ENCODE data around the gene FAM168B.

Gene FAM168B

DNA sequence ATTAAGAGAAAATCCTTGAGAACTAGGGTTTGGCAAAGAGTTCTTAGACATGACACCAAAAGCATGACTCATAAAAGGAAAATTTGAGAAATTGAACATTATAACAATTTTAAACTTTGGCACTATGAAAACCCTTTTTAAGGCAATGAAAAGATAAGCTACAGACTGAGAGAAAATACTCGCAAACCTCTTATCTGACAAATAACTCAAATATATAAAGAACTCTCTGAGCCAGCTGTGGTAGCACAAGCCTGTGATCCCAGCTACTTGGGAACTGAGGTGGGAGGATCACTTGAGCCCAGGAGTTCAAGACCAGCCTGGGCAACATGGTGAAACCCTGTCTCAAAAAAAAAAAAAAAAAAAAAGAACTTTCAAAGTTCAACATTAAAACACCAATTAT, 70.5 kb downstream of the FAM168B start:
- no peak for DNase-seq (ENCODE audit: low spot score)

DNA sequence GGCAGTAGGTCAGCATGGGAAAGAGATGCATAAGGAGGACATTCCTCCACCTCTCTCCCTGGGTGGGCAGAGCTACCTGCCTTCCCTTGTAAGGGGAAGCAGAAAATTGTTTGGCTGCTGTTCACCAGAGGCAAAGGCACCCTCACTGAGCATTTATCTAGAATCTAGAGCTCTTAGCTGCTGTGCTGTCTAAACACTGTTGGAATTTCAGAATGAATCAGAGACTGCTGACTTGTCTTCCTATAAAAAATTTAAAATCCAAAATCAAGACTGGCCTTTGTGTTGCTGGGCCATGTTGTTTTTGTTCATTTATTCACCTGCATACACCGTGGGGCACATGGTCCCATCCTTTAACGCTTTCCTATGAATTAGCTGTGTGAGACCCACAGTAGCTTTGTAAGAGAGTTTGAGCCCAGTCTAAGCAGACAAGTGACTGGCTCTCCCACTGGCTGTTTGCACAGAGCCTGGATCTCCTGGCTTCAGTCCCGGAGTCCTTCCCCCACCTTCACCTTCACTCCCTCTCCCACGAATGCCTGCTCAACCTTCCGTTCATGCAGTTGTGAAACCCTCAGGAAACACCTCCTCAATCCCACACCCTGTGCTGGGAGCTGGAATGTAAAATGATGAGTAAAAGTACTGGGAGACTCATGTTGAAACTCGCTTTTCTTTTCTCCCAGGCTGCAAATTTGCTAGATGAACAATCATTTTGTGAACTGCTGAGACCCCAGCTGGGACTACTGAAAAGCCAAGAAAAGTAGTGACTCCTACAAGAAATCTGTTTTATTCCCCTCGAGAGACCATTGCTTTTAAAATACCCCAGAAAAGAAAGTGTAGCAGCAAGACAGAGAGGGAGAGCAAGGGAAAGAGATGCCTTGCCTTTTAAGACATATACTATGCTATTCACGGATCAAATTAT, 76.2 kb downstream of the FAM168B start:
- DNase-seq (ENCODE audit: low spot score) = no peak

DNA sequence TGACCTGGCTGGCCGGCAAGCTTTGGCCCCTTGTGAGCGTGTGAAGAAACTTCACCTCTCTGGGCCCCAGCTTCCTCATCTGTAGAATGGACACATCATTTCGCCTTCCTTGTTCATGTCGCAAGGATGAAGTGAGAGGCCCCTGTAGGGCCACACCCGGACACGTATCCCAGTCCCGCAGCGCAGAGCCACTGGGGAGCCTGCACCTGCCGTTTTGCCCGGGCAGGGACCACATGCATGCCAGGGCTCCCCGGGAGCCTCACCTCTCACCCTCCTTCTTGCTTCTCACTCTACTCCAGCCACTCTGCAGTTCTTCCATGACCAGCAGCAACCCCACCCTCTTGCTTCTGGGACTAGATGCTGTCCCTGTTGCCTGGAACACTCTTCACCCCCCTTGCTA, 77.5 kb downstream of the FAM168B start:
- no peak for DNase-seq (ENCODE audit: low spot score)

DNA sequence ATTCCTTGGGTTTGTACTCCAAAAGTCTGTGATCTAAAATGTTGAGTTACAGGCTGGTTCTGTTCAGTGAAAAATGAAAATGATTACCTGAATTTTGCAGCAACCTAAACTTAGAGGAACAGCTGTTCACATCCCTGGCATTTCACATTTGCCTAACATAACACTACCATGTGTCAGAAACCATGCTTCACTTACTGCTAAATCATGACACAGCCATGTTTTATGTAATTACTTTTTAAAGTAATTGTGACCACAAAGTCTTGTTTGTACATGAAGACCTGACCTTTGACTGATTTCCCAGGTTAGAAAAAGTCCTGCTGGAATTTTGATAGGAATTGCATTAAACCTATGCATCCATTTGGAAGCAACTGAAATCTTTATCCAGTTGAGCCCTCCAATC, 79.1 kb downstream of the FAM168B start:
- no peak for DNase-seq (ENCODE audit: low spot score)

DNA sequence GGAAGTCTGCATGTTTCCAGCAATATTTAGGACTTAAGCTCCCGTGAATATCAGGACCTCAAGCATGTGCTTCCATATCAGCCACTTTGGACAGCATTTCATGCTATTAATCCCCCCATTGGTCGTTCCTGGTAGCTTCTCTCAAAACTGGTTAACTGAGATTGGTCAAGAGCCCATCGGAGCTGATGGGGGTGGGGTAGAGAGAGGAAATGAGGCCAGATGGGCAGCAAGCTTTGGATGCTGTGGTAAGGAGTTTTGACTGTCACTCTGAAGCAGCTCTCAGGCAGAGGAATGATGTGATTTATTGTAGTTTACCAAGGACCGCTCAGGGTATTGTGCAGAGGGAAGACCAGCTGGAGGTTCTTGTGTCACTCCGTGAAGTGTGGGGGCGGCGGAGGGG, 81.8 kb downstream of the FAM168B start:
- DNase-seq (ENCODE audit: low spot score) = no peak

DNA sequence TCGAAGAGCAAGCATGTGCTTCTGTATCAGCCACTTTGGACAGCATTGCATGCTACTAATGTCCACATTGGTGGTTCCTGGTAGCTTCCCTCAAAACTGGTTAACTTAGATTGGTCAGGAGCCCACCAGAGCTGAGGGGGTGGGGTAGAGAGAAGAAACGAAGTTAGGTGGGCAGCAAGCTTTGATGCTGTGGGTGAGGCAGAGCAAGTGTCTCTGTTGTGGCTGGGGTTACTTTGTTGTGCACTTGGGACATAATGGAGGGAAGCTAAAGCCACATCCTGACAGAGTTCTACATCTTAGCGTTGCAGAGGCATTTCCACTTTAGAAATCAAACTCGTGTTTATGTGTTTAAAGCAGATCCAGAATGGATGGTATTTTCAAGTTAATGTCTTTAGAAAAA, 82.7 kb downstream of the FAM168B start:
- DNase-seq (ENCODE audit: low spot score) = no peak

DNA sequence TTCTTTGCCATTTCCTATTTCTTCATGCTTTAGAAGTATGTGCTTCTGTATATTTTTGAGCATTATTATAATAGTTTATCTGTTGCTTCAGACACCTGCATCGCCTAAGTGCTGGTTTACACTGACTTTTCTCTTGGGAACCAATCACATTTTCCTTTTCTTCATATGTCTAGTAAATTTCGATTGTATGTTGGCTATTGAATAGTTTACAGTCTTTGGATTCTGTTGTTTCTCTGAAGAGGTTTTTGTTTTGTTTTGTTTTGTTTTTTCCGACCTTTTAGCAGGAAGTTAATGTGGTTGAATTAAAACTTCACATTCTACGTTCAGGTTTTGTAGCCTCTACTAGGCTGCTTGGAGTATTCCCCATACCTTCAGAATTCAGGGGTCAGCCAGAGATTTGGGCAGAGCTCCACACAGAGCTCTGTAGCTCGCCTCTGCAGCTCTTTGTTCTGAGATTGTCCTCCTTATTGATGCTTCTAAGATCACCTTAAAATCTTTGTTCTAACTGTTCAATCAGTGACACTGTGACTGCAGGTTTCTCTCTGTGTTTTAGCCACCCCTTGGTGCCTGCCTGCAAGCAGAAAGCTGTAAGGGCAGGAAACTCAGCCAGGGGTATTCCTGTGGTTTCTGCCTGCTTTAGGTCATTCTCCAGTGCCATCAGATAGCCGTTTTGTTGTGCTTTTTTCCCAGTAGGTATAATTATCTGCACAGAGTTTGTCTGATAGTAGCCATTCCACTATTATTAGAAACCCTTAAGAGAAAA, 83.4 kb downstream of the FAM168B start:
- no peak for DNase-seq (ENCODE audit: low spot score)

DNA sequence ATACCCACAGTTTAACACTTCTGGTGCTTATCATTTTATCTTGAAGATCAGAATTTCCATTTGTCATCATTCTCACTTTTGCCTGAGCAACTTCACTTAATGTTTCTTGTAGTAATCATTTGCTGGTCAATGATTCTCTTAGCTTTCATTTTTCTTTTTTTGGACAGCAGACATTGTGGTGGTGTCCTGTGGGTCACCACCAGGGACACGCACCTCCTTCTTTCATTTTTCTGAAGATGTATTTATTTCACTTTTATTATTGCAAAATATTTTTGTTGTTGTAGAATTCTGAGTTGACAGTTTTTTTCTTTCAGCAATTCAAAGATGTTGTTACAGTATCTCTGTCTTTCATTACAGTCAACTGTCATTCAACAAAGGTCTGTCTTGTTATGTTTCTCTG, 84.3 kb downstream of the FAM168B start:
- DNase-seq (ENCODE audit: low spot score) = no peak

DNA sequence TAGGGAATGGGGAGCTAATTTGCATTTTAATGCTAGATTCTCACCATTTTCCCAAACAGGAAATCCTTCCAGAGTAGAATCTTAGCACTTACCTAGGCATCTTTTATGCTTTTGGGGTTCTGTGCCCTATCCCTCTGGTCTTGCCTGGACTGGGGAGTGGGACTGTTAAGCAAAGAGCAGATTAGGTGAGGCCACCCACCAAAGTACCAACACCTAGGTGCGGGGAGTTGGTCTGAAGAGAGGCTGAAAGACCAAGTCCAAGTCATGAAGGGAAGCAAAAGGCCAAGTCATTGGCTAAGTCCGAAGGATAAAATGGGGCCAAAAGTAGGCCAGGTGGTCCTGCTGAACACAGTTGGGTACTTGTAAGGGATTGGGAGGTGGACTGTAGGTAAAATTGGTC, 86.7 kb downstream of the FAM168B start:
- DNase-seq (ENCODE audit: low spot score) = no peak

DNA sequence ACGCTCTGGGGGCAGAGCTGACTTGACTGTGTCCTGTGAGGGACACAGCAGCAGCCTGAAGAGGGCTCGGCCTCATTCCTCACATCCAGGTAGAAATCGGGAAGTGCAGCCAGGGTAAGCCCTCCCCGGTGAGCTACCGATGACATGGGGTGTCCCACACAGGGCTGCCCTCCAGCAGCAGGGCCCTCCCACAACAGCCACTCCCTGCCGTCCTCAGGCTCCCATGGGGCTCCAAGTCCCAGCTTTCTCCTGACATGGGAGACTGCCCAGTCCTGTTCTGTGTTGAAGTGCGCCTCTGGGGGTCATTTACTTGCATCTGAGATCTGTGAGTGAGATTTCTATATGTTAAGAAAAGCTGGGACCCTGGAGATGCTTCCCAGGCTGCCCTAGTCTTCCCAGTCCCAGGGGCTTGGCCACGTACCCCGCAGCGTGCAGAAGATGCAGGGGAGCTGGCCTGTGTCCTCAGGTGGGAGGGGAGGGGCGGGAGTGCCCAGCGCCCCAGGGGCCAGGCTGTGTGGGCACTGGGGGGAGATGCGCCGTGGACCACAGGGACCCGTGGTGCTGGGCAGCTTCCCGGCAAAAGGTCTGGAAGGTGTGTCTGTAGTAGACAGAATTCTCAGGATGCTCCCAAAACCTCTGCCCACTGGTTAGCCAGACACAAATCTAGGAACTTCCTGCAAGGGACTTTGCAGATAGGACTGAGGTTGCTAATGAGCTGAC, 87.9 kb downstream of the FAM168B start:
- DNase-seq (ENCODE audit: low spot score) = no peak

DNA sequence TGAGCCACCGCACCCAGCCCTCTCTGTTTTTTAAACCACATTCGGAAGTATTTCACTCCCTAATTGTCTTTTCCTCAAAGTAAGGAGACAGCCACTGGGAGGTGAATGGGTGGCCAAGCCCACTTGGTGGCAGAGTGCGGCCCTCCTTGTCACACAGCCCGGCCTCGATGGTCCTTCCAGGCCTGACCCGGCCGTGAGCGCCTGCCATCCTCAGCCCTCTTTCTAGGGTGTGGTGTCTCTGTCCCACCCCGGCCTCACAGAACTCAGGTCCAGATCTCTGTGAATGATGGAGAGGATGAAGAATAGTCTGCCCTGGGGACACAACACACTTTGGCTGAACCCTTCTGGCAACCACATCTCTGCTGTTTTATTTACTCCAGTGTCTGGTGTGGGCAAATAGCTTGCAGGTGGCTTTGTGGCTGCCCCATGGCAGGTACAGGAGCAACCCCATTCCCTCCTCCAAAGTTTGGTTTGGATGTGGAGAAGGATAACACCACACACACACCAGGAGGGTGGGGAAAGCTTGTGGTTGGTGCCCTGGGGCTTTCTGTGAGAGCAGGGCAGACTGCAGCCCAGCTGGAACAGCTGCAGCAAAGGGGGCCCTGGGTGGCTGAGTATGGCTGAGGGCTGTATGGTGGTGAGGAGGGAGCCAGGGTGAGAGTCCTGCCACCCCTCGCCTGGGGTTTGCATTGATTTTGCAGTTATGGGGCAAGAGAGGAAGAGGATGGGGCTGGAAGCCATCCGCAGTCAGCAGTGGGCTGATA, 88.6 kb downstream of the FAM168B start:
- DNase-seq (ENCODE audit: low spot score) = no peak

DNA sequence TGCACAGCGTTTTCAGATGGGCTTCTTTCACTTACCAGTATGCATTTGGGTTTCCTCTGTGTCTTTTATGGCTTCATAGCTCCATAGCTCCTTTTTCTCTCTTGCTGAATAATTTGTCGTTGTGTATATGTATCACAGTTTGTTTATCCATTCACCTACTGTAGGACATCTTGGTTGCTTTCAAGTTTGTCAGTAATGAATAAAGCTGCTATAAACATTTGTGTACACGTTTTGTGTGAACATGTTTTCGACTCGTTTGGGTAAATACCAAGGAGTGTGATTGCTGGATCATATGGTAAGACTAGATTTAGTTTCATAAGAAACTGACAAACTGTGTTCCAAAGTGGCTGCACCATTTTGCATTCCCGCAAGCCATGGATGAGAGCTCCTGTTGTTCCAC, 94.7 kb downstream of the FAM168B start:
- no peak for DNase-seq (ENCODE audit: low spot score)
